Measurements from ENCODE around the gene DNAH12.
"Not testable (repeated sequence)": the region's sequence is repeated elsewhere in the genome, so short reads cannot be mapped to it uniquely, and the experiment has no call there.

DNAH12 gene

DNA sequence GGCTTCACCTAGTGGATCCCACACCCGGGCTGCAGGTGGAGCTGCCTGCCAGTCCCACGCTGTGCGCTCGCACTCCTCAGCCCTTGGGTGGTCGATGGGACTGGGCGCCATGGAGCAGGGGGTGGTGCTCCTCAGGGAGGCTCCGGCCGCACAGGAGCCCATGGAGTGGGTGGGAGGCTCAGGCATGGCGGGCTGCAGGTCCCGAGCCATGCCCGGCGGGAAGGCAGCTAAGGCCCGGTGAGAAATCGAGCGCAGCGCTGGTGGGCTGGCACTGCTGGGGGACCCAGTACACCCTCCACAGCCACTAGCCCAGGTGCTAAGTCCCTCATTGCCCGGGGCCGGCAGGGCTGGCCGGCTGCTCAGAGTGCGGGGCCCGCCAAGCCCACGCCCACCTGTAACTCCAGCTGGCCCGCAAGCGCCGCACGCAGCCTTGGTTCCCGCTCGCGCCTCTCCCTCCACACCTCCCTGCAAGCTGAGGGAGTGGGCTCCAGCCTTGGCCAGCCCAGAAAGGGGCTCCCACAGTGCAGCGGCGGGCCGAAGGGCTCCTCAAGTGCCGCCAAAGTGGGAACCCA, 94.8 kb downstream of the DNAH12 start:
- not testable (repeated sequence) for H3K4me1 ChIP-seq (ENCODE audit: control insufficient read depth, insufficient read depth, low read length); H3K4me3 ChIP-seq (ENCODE audit: low read depth, low read length); H3K36me3 ChIP-seq (ENCODE audit: control insufficient read depth, insufficient read depth, low read length); H3K9me3 ChIP-seq (ENCODE audit: control insufficient read depth, insufficient read depth, low read length); H3K27ac ChIP-seq (ENCODE audit: low read depth, low read length); H3K27me3 ChIP-seq (ENCODE audit: control insufficient read depth, insufficient read depth, low read length); H3K9ac ChIP-seq (ENCODE audit: low read depth, low read length)

GRCh38 chr3:57448489-57448888, 95.7 kb downstream of the DNAH12 start:
- not testable (repeated sequence) for H3K27me3 ChIP-seq (ENCODE audit: control insufficient read depth, insufficient read depth, low read length); H3K36me3 ChIP-seq (ENCODE audit: control insufficient read depth, insufficient read depth, low read length); H3K9ac ChIP-seq (ENCODE audit: low read depth, low read length); H3K4me3 ChIP-seq (ENCODE audit: low read depth, low read length); H3K27ac ChIP-seq (ENCODE audit: low read depth, low read length); H3K4me1 ChIP-seq (ENCODE audit: control insufficient read depth, insufficient read depth, low read length); H3K9me3 ChIP-seq (ENCODE audit: control insufficient read depth, insufficient read depth, low read length)

GRCh38 chr3:57446318-57446841, 97.8 kb downstream of the DNAH12 start:
- no peak overlapping the region for H3K9ac ChIP-seq (ENCODE audit: low read depth, low read length)
- no peaks in the 10 kb centered on the region for H3K9me3 ChIP-seq (ENCODE audit: control insufficient read depth, insufficient read depth, low read length)
- no peaks in the 10 kb centered on the region for H3K36me3 ChIP-seq (ENCODE audit: control insufficient read depth, insufficient read depth, low read length)
- no peak overlapping the region for H3K4me3 ChIP-seq (ENCODE audit: low read depth, low read length)
- no peak overlapping the region for H3K27ac ChIP-seq (ENCODE audit: low read depth, low read length)
- H3K4me1 ChIP-seq (ENCODE audit: control insufficient read depth, insufficient read depth, low read length) = peaks cover 5% of the 10 kb centered on the region; the same call in 1 of the 2 replicates
- H3K27me3 ChIP-seq (ENCODE audit: control insufficient read depth, insufficient read depth, low read length) = no peaks in the 10 kb centered on the region

- Histone ChIP-seq H3K36me3 (ENCODE audit: control insufficient read depth, insufficient read depth, low read length) (no peaks in the 10 kb centered on the region), H3K9ac (ENCODE audit: low read depth, low read length) (no peak overlapping the region), H3K4me3 (ENCODE audit: low read depth, low read length) (no peak overlapping the region), H3K9me3 (ENCODE audit: control insufficient read depth, insufficient read depth, low read length) (no peaks in the 10 kb centered on the region), H3K27ac (ENCODE audit: low read depth, low read length) (no peak overlapping the region), H3K27me3 (ENCODE audit: control insufficient read depth, insufficient read depth, low read length) (no peaks in the 10 kb centered on the region), H3K4me1 (ENCODE audit: control insufficient read depth, insufficient read depth, low read length) (no peaks in the 10 kb centered on the region)
These were observed 99.7 kb downstream of the DNAH12 start for GRCh38 chr3:57444469-57444868.

DNA sequence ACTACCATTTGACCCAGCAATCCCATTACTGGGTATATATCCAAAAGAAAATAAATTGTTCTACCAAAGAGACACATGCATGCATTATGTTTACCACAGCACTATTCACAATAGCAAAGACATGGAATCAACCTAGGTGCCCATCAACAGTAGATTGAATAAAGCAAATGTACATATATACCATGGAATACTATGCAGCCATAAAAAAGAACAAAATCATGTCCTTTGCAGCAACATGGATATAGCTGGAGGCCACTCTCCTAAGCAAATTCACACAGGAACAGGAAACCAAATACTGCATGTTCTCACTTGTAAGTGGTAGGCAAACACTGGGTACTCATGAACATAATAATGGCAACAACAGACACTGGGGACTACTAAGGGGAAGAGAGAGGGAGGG, 104.0 kb downstream of the DNAH12 start:
- not testable (repeated sequence) for H3K9me3 ChIP-seq (ENCODE audit: control insufficient read depth, insufficient read depth, low read length); H3K4me3 ChIP-seq (ENCODE audit: low read depth, low read length); H3K9ac ChIP-seq (ENCODE audit: low read depth, low read length); H3K36me3 ChIP-seq (ENCODE audit: control insufficient read depth, insufficient read depth, low read length); H3K4me1 ChIP-seq (ENCODE audit: control insufficient read depth, insufficient read depth, low read length); H3K27me3 ChIP-seq (ENCODE audit: control insufficient read depth, insufficient read depth, low read length); H3K27ac ChIP-seq (ENCODE audit: low read depth, low read length)

GRCh38 chr3:57438460-57438859, 105.7 kb downstream of the DNAH12 start:
- H3K9me3 ChIP-seq (ENCODE audit: control insufficient read depth, insufficient read depth, low read length); H3K4me3 ChIP-seq (ENCODE audit: low read depth, low read length); H3K4me1 ChIP-seq (ENCODE audit: control insufficient read depth, insufficient read depth, low read length); H3K27me3 ChIP-seq (ENCODE audit: control insufficient read depth, insufficient read depth, low read length); H3K36me3 ChIP-seq (ENCODE audit: control insufficient read depth, insufficient read depth, low read length); H3K9ac ChIP-seq (ENCODE audit: low read depth, low read length); H3K27ac ChIP-seq (ENCODE audit: low read depth, low read length): not testable (repeated sequence)

GRCh38 chr3:57436195-57436761, 107.9 kb downstream of the DNAH12 start:
- no peak overlapping the region for H3K9ac ChIP-seq (ENCODE audit: low read depth, low read length)
- no peaks in the 10 kb centered on the region for H3K4me1 ChIP-seq (ENCODE audit: control insufficient read depth, insufficient read depth, low read length)
- H3K27ac ChIP-seq (ENCODE audit: low read depth, low read length) = no peak overlapping the region
- no peaks in the 10 kb centered on the region for H3K27me3 ChIP-seq (ENCODE audit: control insufficient read depth, insufficient read depth, low read length)
- H3K4me3 ChIP-seq (ENCODE audit: low read depth, low read length) = no peak overlapping the region
- H3K9me3 ChIP-seq (ENCODE audit: control insufficient read depth, insufficient read depth, low read length) = no peaks in the 10 kb centered on the region
- H3K36me3 ChIP-seq (ENCODE audit: control insufficient read depth, insufficient read depth, low read length) = no peaks in the 10 kb centered on the region

- Histone ChIP-seq H3K9ac (ENCODE audit: low read depth, low read length) (no peak overlapping the region), H3K27me3 (ENCODE audit: control insufficient read depth, insufficient read depth, low read length) (no peaks in the 10 kb centered on the region), H3K36me3 (ENCODE audit: control insufficient read depth, insufficient read depth, low read length) (no peaks in the 10 kb centered on the region), H3K4me3 (ENCODE audit: low read depth, low read length) (no peak overlapping the region), H3K9me3 (ENCODE audit: control insufficient read depth, insufficient read depth, low read length) (no peaks in the 10 kb centered on the region), H3K4me1 (ENCODE audit: control insufficient read depth, insufficient read depth, low read length) (no peaks in the 10 kb centered on the region), H3K27ac (ENCODE audit: low read depth, low read length) (no peak overlapping the region)
These were observed 110.1 kb downstream of the DNAH12 start for GRCh38 chr3:57434041-57434440.

DNA sequence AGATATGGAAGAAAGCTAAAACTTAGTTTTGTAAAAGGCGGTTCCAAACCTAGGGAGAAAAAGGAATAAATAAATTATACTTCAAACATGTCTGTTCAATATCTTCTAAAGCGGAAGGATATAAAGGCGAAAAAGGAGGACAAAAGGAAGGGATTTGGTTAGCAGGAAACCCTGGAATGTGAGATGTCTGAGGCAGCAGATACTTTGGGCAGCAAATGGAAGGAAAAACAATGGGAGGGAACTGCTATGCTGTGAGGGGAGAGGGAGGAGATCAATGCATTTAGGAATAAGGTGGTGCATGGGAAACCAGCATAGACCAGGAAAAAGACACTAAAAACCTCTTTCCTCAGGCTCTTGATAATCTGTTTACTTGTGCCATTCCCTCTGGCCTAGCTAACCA, 120.8 kb downstream of the DNAH12 start:
- no peaks in the 10 kb centered on the region for H3K36me3 ChIP-seq (ENCODE audit: control insufficient read depth, insufficient read depth, low read length)
- H3K27ac ChIP-seq (ENCODE audit: low read depth, low read length) = no peak overlapping the region
- H3K27me3 ChIP-seq (ENCODE audit: control insufficient read depth, insufficient read depth, low read length) = no peaks in the 10 kb centered on the region
- H3K4me3 ChIP-seq (ENCODE audit: low read depth, low read length) = no peak overlapping the region
- H3K9ac ChIP-seq (ENCODE audit: low read depth, low read length) = no peak overlapping the region
- H3K4me1 ChIP-seq (ENCODE audit: control insufficient read depth, insufficient read depth, low read length) = no peaks in the 10 kb centered on the region
- no peaks in the 10 kb centered on the region for H3K9me3 ChIP-seq (ENCODE audit: control insufficient read depth, insufficient read depth, low read length)

DNA sequence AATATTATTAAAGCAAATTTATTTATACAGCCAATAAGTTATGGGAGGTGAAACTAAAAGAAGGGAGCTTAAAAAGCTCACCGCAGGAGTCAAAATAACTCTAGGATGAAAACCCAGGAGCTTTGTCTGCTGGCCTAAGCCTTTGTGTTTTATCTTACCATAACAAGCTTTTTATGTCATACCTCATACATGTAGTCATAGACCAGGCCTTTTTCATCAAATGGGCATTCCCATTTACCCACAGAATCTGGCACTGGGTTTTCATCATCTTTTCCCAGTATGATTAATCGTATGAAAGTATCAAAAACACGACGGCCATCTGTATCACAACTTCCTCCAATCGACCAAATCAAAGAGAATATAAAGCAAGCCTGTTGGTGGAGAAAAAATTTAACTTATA, 122.8 kb downstream of the DNAH12 start:
- Histone ChIP-seq H3K36me3 (ENCODE audit: control insufficient read depth, insufficient read depth, low read length) (no peaks in the 10 kb centered on the region), H3K9me3 (ENCODE audit: control insufficient read depth, insufficient read depth, low read length) (no peaks in the 10 kb centered on the region)

DNA sequence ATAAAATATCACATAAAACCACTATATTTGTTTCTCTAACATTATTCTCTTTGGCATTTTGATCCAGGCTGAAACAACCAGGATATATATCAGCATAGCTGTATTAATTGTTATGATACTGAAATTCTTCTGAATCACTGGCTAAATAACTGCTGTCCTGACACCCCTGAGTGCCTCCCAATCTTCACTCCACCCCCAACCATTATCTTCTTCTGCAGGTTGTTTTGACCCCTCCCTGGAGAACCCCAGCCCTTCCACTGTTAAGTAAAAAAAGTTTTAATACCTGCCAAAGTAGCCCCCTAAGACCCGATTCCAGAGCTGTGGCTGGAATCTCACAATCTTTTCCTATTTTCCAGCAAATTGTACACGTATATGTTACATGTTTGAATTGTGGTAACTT, 124.1 kb downstream of the DNAH12 start:
- no peak overlapping the region for H3K27ac ChIP-seq (ENCODE audit: low read depth, low read length)
- no peaks in the 10 kb centered on the region for H3K4me1 ChIP-seq (ENCODE audit: control insufficient read depth, insufficient read depth, low read length)
- no peaks in the 10 kb centered on the region for H3K9me3 ChIP-seq (ENCODE audit: control insufficient read depth, insufficient read depth, low read length)
- H3K27me3 ChIP-seq (ENCODE audit: control insufficient read depth, insufficient read depth, low read length) = no peaks in the 10 kb centered on the region
- H3K36me3 ChIP-seq (ENCODE audit: control insufficient read depth, insufficient read depth, low read length) = no peaks in the 10 kb centered on the region
- H3K9ac ChIP-seq (ENCODE audit: low read depth, low read length) = no peak overlapping the region
- H3K4me3 ChIP-seq (ENCODE audit: low read depth, low read length) = no peak overlapping the region

More for the DNA sequence above, 122.8 kb downstream of the DNAH12 start:
- Histone ChIP-seq H3K4me3 (ENCODE audit: low read depth, low read length) (no peak overlapping the region), H3K9ac (ENCODE audit: low read depth, low read length) (no peak overlapping the region), H3K27me3 (ENCODE audit: control insufficient read depth, insufficient read depth, low read length) (no peaks in the 10 kb centered on the region), H3K27ac (ENCODE audit: low read depth, low read length) (no peak overlapping the region), H3K4me1 (ENCODE audit: control insufficient read depth, insufficient read depth, low read length) (no peaks in the 10 kb centered on the region)
